HG03432 (cell line): ENCODE measurements around the gene DHX35.

ENCODE experiments used
- ATAC-seq: cut with Tn5 transposase; IDR thresholded peaks from one replicate; pipeline ENCODE4 v1.9.1; 2021; ENCODE audit warnings: mild to moderate bottlenecking, moderate library complexity; ENCODE audit not compliant: unreplicated experiment

Gene DHX35

DNA sequence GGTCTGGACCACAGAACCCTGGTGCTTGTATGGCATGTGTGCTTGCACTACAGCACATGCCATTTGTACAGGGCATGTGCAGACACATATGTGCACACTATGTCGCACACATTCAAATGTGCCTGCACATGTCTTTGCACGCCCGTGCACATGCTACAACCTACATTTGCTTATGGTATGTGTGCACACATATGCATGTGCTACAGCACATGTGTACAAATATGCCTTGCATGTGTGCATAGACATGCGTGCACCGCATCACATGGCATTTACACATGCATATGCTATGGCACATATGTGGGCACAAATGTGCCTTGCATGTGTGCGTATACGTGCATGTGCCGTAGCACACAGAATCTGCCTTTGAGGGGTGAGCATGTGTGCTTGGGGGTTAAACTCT, 90.5 kb downstream of the DHX35 start:
- ATAC-seq, result no peak

DNA sequence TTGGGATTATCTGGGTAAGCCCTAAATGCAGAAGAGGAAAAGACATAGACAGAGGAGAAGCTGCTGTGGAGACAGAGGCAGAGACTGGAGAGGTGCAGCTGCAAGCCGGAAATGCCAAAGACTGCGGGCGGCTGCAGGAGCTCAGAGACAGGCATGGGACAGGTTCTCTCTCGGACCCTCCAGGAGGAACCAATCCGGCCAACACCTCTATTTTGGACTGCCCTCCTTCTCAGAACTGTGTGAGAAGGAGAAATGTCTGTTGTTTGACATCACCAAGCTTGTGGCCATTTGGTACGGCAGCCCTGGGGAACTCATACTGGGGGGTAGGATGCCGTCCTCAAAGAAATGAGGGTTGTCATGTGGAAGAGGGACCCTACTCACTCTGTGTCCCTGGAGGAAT, 95.0 kb downstream of the DHX35 start:
- no peak for ATAC-seq

DNA sequence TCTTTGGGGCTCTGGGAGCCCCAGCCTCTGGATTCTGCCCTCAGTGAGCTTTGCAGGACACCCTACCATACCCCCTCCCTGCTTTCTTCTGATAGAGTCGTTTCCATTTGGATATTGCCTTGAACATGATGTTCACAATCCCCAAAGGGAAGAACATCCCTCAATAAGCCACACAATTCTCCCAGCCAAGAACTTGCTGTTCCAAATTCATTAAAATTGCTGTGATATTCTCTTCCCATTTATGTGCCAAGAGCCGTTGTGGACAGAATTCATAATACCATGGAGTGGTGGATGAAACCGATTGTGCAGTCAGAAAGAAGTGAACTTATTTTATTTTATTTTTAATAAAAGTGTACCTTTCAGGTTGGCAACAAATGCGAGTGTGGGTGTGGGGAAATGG, 95.8 kb downstream of the DHX35 start:
- no peak for ATAC-seq

DNA sequence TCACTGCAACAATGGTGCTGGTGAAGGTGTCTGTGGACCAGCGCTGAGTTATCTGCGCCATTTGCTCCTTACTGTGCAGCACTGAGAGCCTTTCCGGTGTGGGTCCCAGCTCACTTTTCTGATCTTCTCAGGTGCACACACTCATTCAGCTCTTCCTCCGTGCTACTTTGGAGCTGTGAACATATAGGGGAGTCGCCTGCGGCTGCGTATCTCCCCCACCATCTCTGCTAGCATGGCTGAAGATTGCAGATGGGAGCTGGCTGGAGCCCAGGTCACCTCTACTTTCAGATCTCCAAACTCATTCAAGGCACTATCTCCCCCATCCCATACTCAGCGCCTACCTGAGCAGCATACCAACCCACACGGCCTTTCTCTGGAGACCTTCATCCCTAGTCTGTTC, 96.9 kb downstream of the DHX35 start:
- no peak for ATAC-seq

DNA sequence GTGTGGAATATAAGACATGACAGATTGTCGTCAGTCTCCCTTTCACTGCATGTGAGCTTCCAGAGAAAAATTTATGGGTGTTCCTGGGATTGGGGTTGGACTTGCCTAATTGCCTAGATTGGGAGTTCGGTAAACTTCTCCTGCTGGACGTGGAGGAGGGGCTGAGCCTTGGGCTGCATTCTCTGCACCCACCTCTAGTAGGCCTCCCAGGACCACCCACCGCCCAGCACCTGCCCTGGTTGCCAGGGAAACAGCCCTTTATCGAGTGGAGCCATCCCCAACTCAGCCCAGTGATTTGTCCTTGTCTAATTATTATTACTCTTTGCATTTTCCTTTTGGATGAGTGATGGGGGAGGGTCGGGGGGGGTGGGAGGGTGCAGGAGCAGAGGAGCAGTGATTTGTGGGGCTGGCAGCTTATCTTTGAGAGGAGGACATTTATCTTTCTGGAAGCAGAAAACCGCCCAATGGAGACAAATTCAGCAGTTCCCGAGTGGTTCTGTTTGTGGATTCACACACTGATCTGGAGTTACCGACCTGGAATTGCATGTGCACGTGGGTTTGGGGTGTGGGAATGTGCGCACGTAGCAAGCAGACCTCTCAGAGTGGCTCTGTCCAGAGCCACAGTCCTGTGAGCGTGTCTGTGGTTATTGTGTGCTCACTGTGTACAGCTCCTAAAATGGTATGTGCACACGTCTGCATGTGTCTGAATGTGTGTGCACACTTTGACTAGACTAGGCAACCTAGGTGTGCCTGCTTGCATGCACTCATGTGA, 104.5 kb downstream of the DHX35 start:
- ATAC-seq, result no peak

DNA sequence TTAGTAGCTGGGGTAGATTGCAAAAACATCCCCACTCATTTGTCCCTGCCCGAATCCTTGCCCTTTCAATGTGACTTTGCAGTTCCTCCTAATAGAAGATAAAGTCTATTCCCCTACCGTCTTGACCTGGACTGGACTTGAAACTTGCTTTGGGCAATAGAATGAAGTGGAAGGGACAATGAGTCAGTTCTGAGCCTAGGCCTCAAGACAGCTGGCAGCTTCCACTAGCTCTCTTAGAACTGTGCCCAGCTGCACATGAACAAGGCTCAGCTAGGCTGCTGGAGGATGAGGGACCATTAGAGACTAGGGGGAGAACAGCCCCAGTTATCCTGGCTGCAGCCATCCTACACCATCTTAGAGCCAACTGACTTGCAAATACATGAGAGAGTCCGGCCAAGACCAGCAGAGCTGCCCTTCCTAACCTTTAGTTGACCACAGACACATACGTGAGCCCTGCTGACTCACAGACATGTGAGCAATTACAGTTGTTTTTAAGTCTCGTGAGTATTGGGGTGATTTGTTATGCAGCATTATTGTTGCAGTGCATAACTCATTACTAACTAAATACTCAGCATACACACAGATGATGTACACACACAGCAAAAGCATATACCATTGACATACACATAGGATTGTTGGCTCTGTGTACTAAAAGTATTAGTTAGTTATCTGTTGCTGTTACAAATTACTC, 105.5 kb downstream of the DHX35 start:
- ATAC-seq, result no peak

DNA sequence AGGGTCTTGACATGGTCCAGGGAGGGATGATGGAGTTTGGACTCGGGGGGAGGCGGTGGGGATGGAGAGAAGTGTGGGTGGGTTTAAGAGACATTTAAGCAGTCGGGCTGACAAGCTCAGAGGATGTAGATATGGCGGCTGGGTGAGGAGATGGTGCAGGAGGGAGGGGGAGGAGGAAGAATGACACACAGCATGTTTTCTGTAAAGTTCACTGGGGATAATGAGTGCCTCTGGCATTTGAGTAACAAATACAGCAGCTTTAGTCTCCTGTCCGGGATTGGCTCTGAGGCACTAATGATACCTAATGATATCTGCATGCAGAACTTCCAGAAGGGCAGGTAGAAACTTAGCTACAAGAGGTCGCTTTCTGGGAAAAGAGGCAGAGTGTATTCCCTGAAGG, 107.8 kb downstream of the DHX35 start:
- no peak for ATAC-seq

DNA sequence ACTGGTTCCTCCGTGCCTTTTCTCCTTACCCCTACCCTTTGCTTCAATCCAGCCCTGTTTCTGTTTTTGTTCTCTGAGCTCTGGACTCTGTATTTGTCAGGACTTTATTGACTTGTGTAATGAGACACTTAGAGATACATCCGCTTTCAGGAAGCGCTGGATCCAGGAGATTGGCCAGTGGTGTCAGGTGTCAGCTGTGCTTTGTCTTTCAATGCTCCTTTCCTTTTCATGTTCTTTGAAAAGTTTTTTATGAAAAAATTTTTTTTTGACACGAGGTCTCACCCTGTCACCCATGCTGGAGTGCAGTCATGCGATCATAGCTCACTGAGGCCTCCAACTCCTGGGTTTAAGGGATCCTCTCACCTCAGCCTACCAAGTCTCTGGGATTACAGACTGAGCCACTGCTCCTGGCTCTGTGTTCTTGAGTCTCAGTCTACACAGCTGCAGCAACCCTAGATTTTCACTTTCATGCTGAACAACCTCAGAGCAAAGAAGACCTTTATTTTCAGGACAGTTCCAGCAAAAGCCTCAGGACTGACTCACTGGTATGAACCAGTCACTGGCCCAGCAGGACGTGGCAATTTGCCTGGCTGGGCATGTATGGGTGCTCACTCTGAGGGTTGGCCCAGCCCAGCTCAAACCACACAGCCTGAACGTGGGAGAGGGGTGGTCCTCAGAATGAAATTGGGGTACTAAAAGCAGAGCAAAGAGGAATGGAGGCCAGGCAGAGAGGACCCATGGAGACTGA, 108.5 kb downstream of the DHX35 start:
- no peak for ATAC-seq

DNA sequence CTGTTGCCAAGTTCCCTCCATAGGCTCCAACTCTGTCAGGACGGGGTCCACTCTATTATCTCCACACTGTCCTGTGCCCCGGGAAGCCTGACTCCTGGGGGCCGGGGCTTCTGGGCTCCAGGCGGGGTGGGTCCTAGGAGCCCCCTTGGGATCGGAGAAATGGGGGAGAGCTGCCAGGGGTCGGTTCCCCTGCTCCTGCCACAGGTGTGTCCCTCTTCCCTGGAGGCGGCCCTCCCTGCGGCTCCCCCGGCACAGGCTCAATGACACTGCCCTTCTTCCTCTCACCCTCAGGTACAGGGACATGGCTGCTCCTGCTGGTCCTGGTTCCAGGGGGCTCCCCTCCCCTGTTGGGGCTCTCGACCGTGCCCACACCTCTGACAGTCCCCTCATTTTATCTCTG, 110.0 kb downstream of the DHX35 start:
- ATAC-seq, result no peak

DNA sequence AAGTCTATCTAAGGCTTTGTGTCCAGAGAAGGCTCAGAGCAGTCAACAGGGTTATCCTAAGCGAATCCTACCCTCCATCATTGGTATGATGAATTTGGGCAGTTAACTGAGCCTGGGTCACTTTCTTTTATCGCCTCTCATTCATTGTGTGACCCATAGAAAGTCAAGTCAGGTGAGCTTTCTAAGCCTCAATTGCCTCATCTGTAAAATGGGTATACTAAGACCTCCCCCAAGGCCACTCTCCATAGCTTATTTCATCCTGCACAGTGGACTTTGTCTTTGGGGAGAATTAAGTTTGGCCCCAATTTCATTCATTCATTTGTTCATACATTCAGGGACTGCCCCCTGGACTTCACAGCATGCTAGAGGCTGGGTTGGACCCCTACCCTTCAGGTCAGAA, 110.5 kb downstream of the DHX35 start:
- no peak for ATAC-seq

DNA sequence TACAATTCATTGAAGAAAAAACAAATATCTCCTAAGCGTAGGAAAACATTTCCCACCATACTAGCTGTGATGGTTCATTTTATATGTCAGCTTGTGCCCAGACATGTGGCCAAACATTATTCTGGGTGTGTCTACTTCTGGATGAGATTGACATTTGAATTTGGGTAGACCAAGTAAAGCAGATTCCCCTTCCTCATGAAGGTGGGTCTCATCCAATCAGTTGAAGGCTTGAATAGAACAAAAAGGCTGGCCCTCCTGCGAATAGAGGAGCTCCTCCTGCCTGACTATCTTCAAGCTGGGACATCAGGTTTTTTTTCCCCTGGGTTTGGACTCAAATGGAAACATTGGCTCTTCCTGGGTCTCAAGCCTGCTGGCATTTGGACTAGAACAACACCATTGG, 113.6 kb downstream of the DHX35 start:
- no peak for ATAC-seq

DNA sequence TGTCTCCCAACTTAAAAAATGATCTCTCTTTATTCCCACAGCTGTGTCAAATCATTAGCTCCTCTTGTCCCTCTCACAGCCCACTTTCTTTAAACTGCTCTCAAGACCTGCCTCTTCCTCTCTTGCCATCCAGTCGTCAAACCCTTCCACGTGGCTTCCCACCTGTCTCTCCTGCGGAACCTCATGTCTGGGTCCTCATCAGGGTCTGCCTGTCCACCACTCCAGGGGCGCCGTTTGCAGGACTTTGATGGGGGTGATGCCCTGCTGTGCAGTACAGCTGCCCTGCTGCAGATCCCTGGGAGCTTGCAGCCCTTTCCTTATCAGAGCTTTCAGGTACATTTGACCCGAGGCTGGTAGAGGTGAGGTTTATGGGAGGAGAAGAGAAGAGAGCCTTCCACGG, 114.8 kb downstream of the DHX35 start:
- no peak for ATAC-seq

DNA sequence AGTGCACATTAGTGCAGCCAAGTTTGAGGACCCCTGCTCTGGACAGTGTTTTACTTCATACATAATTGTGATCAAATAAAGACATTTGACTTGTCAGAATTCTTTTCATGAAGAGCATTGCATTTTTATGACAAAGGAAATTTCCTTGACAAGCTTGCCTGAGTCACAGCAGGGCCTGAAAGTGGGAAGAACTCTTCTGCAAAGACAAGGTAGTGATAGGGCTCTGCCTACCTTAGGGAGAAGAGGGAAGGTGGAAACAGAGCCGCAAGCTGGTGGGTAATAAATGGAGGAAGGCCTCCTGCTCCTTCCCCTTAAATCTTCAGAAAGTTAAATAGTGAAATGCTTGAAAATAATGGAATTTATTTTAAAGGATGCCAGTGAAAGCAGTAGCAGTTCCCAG, 118.2 kb downstream of the DHX35 start:
- ATAC-seq, result no peak

DNA sequence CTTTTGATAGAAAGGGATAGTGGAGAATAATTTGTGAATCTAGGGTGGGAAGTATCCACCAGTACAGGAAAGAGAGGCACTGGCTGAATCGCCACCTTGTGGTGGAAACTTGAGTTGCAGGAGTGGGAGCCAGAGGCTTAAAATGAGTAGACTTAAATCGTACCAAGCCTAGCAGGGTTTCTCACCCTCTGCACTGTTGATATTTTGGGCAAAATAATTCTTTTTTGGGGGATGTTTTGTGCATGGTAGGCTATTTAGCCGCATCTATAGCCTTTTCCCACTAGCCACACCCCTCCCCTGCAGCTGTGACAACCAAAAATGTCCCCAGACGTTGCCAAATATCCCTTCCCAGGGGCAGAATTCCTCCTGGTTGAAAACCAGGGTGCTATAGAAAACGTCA, 119.1 kb downstream of the DHX35 start:
- no peak for ATAC-seq

DNA sequence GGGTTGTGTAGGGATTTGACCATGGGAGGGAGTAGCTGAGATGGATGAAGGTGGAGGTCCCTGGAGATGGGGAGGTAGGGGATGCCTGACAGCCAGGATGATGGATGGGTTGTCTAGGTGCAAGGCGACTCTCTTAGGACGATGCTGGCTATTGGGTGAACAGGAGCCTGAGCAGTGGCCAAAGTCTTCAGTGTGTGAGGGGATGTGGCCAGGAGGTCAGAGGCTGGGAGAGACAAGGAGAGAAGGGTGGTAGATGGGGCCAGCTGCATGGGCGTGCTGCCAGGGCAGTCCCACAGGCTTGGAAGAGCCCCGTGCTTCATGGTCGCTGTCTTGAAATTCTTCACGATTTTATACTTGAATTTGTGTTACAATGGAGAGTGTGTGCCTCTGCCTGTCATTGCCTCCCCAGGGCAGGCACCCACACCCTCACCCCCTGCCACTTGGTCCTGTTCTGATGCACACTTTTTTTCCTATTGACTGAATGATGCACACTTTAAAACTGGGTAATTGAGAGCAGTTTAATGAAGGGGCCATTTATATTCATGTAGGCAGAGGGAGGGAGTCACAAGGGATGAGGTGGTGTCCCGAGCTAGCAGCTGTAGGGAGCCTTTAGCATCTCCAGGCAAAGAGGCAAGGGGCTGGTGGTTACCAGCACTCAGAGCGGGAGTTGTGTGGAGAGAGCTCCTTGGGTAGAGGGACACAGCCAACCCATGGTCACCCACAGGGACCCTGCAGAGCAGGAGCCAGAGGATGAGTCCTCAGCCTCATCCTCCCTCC, 120.7 kb downstream of the DHX35 start:
- ATAC-seq, result no peak

DNA sequence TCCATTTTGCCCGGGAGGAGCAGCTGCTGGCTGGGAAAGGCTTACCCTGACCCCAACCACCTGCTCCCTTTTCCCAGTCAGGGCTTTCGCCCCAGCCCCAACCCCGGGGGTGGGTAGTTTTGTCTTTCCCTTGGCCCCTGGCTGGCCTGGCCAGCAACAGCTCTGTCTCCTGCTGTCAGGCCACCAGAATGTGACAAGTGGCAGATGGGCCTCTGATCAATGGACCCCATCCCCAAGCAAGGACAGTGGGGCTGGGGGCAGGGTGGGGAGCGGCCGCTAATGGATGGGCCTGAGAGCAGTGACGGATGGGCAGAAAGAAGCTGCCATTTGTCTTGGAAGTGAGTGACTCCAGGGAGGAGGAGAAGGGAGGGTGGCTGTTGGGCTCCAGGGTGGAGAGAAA, 121.6 kb downstream of the DHX35 start:
- ATAC-seq, result no peak

DNA sequence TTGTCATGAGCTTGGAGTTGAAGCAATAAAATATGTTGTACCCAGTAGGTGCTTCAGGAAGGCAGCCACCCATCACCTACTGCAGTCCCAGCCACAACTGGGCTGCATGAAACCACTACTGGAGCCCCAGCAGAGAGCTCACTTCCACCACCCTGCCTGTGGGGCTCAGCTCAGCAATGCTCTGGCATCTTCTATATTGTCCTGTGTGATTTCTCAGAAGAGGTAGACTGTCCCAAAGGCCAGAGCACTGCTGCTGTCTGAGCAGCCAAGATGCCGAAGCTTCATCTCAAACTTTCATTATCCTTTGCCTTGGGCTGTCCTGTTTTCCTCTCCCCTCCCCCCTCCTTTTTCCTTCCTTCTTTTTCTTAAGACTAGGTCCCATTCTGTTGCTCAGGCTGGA, 126.9 kb downstream of the DHX35 start:
- ATAC-seq, result no peak
